Osteoblast (primary cell): Measurements from ENCODE around the gene CCDC85B. TPM values are rescaled to one million over a fixed set of nuclear protein-coding genes. Genes with fewer than 3 reads are reported as not detected.
A peak's percentile ranks its signal among the peaks of the same experiment; 100 is the strongest.

Experiments
- DNase-seq: peaks from one replicate; pipeline ENCODE4 v3.0.0; 2011; ENCODE audit warnings: low spot score, mixed read lengths; ENCODE audit not compliant: insufficient read length; ENCODE audit errors: missing footprints
- H2AFZ ChIP-seq: 2 replicates; pipeline ENCODE4 v1.6.0; 2011; ENCODE audit warnings: mild to moderate bottlenecking, low read length
- H3K27ac ChIP-seq: 2 replicates; pipeline ENCODE4 v1.5.1; 2011; ENCODE audit warnings: mild to moderate bottlenecking, low read depth, low read length, moderate library complexity
- H3K27me3 ChIP-seq: 2 replicates; pipeline ENCODE4 v1.6.0; 2012; ENCODE audit warnings: mild to moderate bottlenecking, control low read depth, inconsistent platforms, low read length, moderate library complexity; ENCODE audit not compliant: insufficient read depth
- H3K36me3 ChIP-seq: 2 replicates; pipeline ENCODE4 v1.5.1; 2011; ENCODE audit warnings: mild to moderate bottlenecking, low read length, control low read depth, moderate library complexity; ENCODE audit not compliant: insufficient read depth
- H3K4me1 ChIP-seq: 2 replicates; pipeline ENCODE4 v1.5.1; 2011; ENCODE audit warnings: mild to moderate bottlenecking, low read length, control low read depth, moderate library complexity; ENCODE audit not compliant: insufficient read depth
- H3K4me2 ChIP-seq: 2 replicates; pipeline ENCODE4 v1.6.0; 2011; ENCODE audit warnings: mild to moderate bottlenecking, low read length; ENCODE audit not compliant: insufficient read depth
- H3K4me3 ChIP-seq: fragments of 200-600 bp; sonication (generic); 3 replicates; pipeline ENCODE4 v1.5.1; 2012; ENCODE audit warnings: mild to moderate bottlenecking, low read length, inconsistent platforms; ENCODE audit not compliant: insufficient read depth
- H3K79me2 ChIP-seq: 2 replicates; pipeline ENCODE4 v1.6.0; 2012; ENCODE audit warnings: mild to moderate bottlenecking, low read length, control low read depth, inconsistent platforms; ENCODE audit not compliant: insufficient read depth
- H3K9me3 ChIP-seq: 2 replicates; pipeline ENCODE4 v1.5.1; 2011; ENCODE audit warnings: low read depth, low read length, control low read depth
- H4K20me1 ChIP-seq: 2 replicates; pipeline ENCODE4 v1.6.0; 2012; ENCODE audit warnings: mild to moderate bottlenecking, low read length, control low read depth; ENCODE audit not compliant: insufficient read depth
- total RNA-seq: library from RNA; depleted of rRNA; stranded (reverse); fragments of >200 nt; gene quantifications from 2 replicates; pipeline ENCODE4 v1.2.3, GENCODE V29; 2012
- TF ChIP-seq, protein P1 (sequence below): IDR thresholded peaks from 2 replicates; pipeline ENCODE4 v1.5.1; 2011; ENCODE audit warnings: mild to moderate bottlenecking, low read depth, low read length, moderate library complexity; ENCODE audit errors: extremely low read depth

CCDC85B gene
- total RNA-seq, 1 donor = 47.0 TPM

DNA sequence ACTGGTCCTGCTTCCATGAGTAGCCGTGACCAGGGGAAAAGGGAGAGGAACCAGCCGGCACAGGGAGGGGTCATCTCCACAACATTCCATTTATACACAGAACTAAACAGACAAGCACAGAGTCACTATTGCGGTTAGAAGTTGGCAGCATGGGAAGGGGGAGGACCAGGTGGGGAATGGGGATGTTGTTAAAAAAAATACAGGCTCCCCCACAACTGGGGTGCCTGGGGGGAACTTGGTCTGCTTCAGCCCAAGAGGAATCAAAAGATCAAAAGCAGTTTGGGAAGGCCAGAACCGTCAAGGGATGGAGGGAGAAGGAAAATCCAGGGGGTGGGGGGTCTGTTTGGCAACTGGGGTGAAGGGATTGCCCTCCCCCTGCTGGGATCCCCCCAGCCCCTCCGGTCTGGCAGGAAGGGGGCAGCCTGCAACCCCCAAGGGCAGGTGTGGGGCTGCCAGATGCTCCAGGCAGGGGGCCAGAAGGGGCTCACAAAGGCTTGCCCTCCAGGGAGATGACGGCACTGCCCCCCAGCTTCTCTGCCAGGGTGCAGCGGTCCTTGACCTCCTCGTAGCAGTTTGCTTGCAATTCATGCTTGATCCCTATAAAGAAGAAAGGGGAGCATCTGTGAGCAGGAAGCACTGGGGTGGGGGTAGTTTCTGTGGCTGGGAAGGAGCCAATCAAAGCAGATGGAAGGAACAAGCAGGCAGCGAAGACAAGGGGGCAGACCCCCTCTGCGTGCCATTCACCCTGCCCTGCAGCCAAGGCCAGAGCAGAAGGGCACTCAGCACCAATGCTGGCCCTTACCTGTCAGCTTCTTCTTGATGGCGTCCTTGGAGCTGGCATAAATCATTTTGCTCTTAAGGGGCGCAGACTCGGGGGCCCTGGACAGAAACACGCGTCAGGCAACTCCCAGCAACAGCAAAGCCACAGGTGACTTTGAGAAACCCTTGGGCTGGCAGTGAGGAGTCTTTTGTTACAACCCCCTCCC is 35.3 kb upstream of the CCDC85B start:
- Histone ChIP-seq H3K4me1 (peaks cover 33% of the 10 kb centered on the region), H2AFZ (no peak overlapping the region), H4K20me1 (peaks cover 51% of the 10 kb centered on the region), H3K79me2 (peaks cover 51% of the 10 kb centered on the region), H3K9me3 (no peaks in the 10 kb centered on the region), H3K4me2 (peak overlapping the region; percentile 98), H3K4me3 (no peak overlapping the region), H3K36me3 (peaks cover 58% of the 10 kb centered on the region), H3K27ac (no peak overlapping the region), H3K27me3 (no peaks in the 10 kb centered on the region)
- DNase-seq = peak; percentile 45
- TF ChIP-seq, protein P1, sequence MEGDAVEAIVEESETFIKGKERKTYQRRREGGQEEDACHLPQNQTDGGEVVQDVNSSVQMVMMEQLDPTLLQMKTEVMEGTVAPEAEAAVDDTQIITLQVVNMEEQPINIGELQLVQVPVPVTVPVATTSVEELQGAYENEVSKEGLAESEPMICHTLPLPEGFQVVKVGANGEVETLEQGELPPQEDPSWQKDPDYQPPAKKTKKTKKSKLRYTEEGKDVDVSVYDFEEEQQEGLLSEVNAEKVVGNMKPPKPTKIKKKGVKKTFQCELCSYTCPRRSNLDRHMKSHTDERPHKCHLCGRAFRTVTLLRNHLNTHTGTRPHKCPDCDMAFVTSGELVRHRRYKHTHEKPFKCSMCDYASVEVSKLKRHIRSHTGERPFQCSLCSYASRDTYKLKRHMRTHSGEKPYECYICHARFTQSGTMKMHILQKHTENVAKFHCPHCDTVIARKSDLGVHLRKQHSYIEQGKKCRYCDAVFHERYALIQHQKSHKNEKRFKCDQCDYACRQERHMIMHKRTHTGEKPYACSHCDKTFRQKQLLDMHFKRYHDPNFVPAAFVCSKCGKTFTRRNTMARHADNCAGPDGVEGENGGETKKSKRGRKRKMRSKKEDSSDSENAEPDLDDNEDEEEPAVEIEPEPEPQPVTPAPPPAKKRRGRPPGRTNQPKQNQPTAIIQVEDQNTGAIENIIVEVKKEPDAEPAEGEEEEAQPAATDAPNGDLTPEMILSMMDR = no peak

DNA sequence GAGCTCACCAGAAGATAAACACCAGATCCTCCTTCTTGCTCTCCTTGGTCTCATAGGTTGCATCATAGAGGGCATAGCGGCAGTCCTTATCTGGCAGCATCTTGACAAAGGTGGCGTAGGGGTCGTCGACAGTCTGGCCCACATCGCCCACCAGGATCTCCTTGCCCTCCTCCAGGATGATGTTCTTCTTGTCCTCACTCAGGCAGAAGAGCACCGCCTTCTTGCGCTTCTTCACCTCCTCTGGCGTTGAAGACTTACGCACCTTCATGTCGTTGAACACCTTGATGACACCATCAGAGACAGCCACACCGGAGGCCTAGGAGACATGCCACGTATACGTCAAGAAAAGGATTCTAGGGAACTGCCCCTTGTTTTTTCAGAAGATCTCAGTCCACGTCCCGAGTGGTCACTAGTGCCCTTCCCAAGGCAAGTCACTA is 34.5 kb upstream of the CCDC85B start:
- TF ChIP-seq, protein P1 = no peak
- H3K36me3 ChIP-seq = peaks cover 56% of the 10 kb centered on the region
- H3K79me2 ChIP-seq = peaks cover 55% of the 10 kb centered on the region

GRCh38 chr11:65856689-65857499 is 33.6 kb upstream of the CCDC85B start:
- H2AFZ ChIP-seq = peak overlapping the region; percentile 70
- peaks cover 64% of the 10 kb centered on the region for H3K79me2 ChIP-seq
- TF ChIP-seq, protein P1 = no peak
- peaks cover 47% of the 10 kb centered on the region for H4K20me1 ChIP-seq
- H3K27ac ChIP-seq = peak overlapping the region; percentile 40
- no peaks in the 10 kb centered on the region for H3K9me3 ChIP-seq
- H3K27me3 ChIP-seq = no peaks in the 10 kb centered on the region
- peaks cover 41% of the 10 kb centered on the region for H3K4me1 ChIP-seq
- peak; percentile 95 for DNase-seq
- H3K4me3 ChIP-seq = peak overlapping the region; percentile 99
- H3K36me3 ChIP-seq = peaks cover 49% of the 10 kb centered on the region
- H3K4me2 ChIP-seq = peak overlapping the region; percentile 98

More for the DNA sequence above, 34.5 kb upstream of the CCDC85B start:
- Histone ChIP-seq H4K20me1 (peaks cover 51% of the 10 kb centered on the region), H3K4me2 (peak overlapping the region; percentile 98), H3K27ac (peak overlapping the region; percentile 40), H3K27me3 (no peaks in the 10 kb centered on the region), H2AFZ (no peak overlapping the region), H3K4me3 (peak overlapping the region; percentile 99), H3K9me3 (no peaks in the 10 kb centered on the region), H3K4me1 (peaks cover 33% of the 10 kb centered on the region)
- DNase-seq = no peak

- Histone ChIP-seq H3K4me1 (peaks cover 45% of the 10 kb centered on the region), H3K79me2 (peaks cover 70% of the 10 kb centered on the region), H4K20me1 (peaks cover 47% of the 10 kb centered on the region), H3K36me3 (peaks cover 49% of the 10 kb centered on the region), H2AFZ (no peak overlapping the region), H3K4me2 (peak overlapping the region; percentile 98), H3K27ac (peak overlapping the region; percentile 40), H3K9me3 (no peaks in the 10 kb centered on the region), H3K27me3 (no peaks in the 10 kb centered on the region), H3K4me3 (peak overlapping the region; percentile 99)
- DNase-seq = no peak
- TF ChIP-seq, protein P1 = no peak
Observed at GRCh38 chr11:65857500-65857852, 33.0 kb upstream of the CCDC85B start.
